ENCODE results near the gene ECM2. TPM values are rescaled to one million over a fixed set of nuclear protein-coding genes. Genes with fewer than 3 reads are reported as not detected.

ECM2 gene
- total RNA-seq, 2 donors from 2014 or later: not detected

GRCh38 chr9:92488681-92489550, 46.9 kb downstream of the ECM2 start:
- H3K36me3 Mint-ChIP-seq: no peaks in the 10 kb centered on the region
- no peak for ATAC-seq
- no peak overlapping the region for H3K27ac Mint-ChIP-seq
- no peak for DNase-seq (ENCODE audit: low spot score in 2 of 2)
- H3K9me3 Mint-ChIP-seq: no peaks in the 10 kb centered on the region

- no peak for ATAC-seq
- Mint-ChIP-seq H3K9me3 (no peaks in the 10 kb centered on the region), H3K27ac (no peak overlapping the region), H3K36me3 (no peaks in the 10 kb centered on the region)
- DNase-seq (ENCODE audit: low spot score in 2 of 2): no peak
Observed at GRCh38 chr9:92486371-92486770, 49.4 kb downstream of the ECM2 start.

- Mint-ChIP-seq H3K27ac (no peak overlapping the region), H3K9me3 (no peaks in the 10 kb centered on the region), H3K36me3 (no peaks in the 10 kb centered on the region)
- ATAC-seq (no peak), DNase-seq (ENCODE audit: low spot score in 2 of 2) (no peak)
Observed at GRCh38 chr9:92484563-92484962, 51.2 kb downstream of the ECM2 start.

- DNase-seq (ENCODE audit: low spot score in 2 of 2) (no peak), ATAC-seq (no peak)
- no peaks in the 10 kb centered on the region for H3K9me3 Mint-ChIP-seq
- H3K36me3 Mint-ChIP-seq: no peaks in the 10 kb centered on the region
- H3K27ac Mint-ChIP-seq: no peak overlapping the region
Observed at GRCh38 chr9:92483627-92484545, 51.9 kb downstream of the ECM2 start.

DNA sequence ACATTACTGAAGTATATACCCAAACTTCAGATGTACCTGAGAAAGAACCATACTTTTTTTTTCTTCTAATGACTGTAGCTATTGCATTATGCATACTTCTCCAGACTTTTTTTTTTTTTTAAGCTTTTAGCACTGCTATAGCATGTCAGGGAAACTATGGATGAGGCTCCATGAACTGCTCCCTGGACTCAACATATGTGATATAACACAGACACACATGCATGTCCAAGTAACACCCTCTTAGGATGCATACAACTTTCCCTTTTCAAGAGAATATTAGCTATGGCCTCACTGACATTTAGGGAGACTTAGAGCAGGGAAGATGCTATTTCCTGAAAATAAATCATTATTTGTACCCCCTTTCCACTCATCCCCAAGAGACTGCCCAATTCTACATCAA, 53.0 kb downstream of the ECM2 start:
- Mint-ChIP-seq H3K36me3 (no peaks in the 10 kb centered on the region), H3K27ac (no peak overlapping the region), H3K9me3 (no peaks in the 10 kb centered on the region)
- no peak for DNase-seq (ENCODE audit: low spot score in 2 of 2)
- ATAC-seq: no peak

DNA sequence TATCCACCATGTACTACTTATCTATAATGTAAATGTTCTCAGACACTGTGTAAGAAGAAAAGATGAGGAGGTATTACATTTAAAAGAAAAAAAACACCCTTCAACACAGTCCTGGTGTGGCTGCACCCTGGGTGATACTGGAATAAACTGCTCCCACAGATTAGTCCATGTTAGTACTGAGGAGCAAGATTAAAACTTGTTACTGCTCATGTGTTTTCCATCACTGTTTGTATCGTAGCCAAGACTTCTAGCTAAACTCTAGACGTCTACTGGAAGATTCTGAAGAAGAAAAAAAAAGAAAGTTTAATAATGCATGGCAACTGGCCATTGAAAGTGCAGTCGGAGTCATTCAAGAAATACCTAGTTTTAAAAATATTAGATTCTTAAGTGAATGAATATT, 53.5 kb downstream of the ECM2 start, which contains the start of gene ASPN:
Gene ASPN (minus strand): TSS at position 178 of the 400 bp plus-strand sequence.
- H3K36me3 Mint-ChIP-seq: no peaks in the 10 kb centered on the region
- ATAC-seq (no peak), DNase-seq (ENCODE audit: low spot score in 2 of 2) (no peak)
- no peak within 1 kb of the TSS for H3K27ac Mint-ChIP-seq
- no peaks in the 10 kb centered on the region for H3K9me3 Mint-ChIP-seq

- Mint-ChIP-seq H3K27ac (no peak overlapping the region), H3K9me3 (no peaks in the 10 kb centered on the region), H3K36me3 (no peaks in the 10 kb centered on the region)
- ATAC-seq (no peak), DNase-seq (ENCODE audit: low spot score in 2 of 2) (no peak)
Observed at GRCh38 chr9:92480986-92481633, 54.7 kb downstream of the ECM2 start.

- DNase-seq (ENCODE audit: low spot score in 2 of 2) (no peak), ATAC-seq (no peak)
- Mint-ChIP-seq H3K36me3 (no peaks in the 10 kb centered on the region), H3K9me3 (no peaks in the 10 kb centered on the region), H3K27ac (no peak overlapping the region)
Observed at GRCh38 chr9:92480291-92480771, 55.5 kb downstream of the ECM2 start.

GRCh38 chr9:92479346-92479745, 56.4 kb downstream of the ECM2 start:
- Mint-ChIP-seq H3K36me3 (no peaks in the 10 kb centered on the region), H3K9me3 (no peaks in the 10 kb centered on the region), H3K27ac (no peak overlapping the region)
- DNase-seq (ENCODE audit: low spot score in 2 of 2) (no peak), ATAC-seq (no peak)

GRCh38 chr9:92478783-92479182, 57.0 kb downstream of the ECM2 start:
- H3K9me3 Mint-ChIP-seq: no peaks in the 10 kb centered on the region
- DNase-seq (ENCODE audit: low spot score in 2 of 2) (no peak), ATAC-seq (no peak)
- H3K27ac Mint-ChIP-seq: no peak overlapping the region
- H3K36me3 Mint-ChIP-seq: no peaks in the 10 kb centered on the region

- Mint-ChIP-seq H3K9me3 (no peaks in the 10 kb centered on the region), H3K27ac (no peak overlapping the region), H3K36me3 (no peaks in the 10 kb centered on the region)
- ATAC-seq (peak in 1 of 2 donors; percentile 33), DNase-seq (ENCODE audit: low spot score in 2 of 2) (no peak)
Observed at GRCh38 chr9:92476962-92477361, 58.8 kb downstream of the ECM2 start.

DNA sequence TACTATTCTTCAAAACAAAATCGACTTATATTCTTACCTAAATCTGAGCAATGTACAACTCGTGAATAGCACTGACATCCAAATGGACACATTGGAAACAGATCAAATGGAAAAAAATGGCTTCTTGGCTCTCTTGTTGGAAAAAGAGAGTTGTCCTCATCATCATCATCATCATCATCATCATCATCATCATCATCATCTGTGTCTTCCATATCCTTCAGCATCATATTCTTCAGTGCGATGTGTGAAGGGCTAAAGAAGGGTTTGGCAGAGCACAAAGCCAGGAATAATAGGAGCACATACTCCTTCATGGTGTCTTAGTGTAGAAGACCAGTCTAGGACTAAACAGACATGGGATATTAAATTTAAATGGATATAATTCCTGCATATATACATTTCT, 61.2 kb downstream of the ECM2 start:
- ATAC-seq (no peak), DNase-seq (ENCODE audit: low spot score in 2 of 2) (no peak)
- Mint-ChIP-seq H3K27ac (no peak overlapping the region), H3K36me3 (no peaks in the 10 kb centered on the region), H3K9me3 (no peaks in the 10 kb centered on the region)

- ATAC-seq (no peak), DNase-seq (ENCODE audit: low spot score in 2 of 2) (no peak)
- Mint-ChIP-seq H3K36me3 (no peaks in the 10 kb centered on the region), H3K27ac (no peak overlapping the region), H3K9me3 (no peaks in the 10 kb centered on the region)
Observed at GRCh38 chr9:92468206-92468605, 67.6 kb downstream of the ECM2 start.

DNA sequence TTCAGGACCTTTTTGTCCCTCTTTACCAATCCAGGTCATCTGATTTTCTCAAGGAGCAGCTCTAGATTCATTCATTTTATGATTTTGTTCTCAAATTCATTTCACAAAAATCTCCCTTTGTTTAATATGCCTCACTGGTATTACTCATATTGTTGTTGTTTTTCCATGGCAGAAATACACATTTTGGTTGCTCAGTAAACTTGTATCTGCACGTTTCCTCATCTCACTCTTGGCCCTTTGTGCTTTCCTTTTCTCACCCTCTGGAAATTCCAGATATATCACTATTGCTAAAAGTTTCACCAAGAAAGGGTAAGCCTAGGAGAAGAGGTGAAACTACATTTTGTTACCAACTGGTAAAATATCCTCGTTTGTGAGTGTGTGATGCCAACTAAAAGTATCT, 68.3 kb downstream of the ECM2 start:
- no peaks in the 10 kb centered on the region for H3K36me3 Mint-ChIP-seq
- H3K9me3 Mint-ChIP-seq: no peaks in the 10 kb centered on the region
- DNase-seq (ENCODE audit: low spot score in 2 of 2) (no peak), ATAC-seq (no peak)
- no peak overlapping the region for H3K27ac Mint-ChIP-seq

- Mint-ChIP-seq H3K36me3 (no peaks in the 10 kb centered on the region), H3K27ac (no peak overlapping the region), H3K9me3 (no peaks in the 10 kb centered on the region)
- DNase-seq (ENCODE audit: low spot score in 2 of 2): no peak
- ATAC-seq: no peak
Observed at GRCh38 chr9:92467041-92467440, 68.7 kb downstream of the ECM2 start.

DNA sequence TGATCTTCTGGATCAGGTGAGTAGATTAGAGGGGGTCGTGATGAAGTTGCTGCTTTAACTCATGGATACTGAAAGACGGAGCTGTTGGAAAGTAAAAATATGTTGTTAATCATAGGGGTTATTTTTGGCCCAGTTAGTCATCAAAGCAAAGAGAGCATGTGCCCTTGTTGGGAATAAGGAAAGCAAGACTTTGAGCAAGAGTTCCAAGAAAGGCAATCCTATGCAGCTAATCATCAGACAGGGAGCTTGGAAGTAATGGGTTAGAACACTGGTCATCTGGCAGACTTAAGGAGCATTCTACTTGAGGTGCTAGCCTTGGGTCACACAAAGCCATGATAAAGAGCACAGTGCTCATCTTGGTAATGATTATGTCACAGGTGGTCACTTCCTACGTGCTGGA, 71.8 kb downstream of the ECM2 start:
- no peaks in the 10 kb centered on the region for H3K9me3 Mint-ChIP-seq
- no peaks in the 10 kb centered on the region for H3K36me3 Mint-ChIP-seq
- H3K27ac Mint-ChIP-seq: no peak overlapping the region
- no peak for DNase-seq (ENCODE audit: low spot score in 2 of 2)
- no peak for ATAC-seq

DNA sequence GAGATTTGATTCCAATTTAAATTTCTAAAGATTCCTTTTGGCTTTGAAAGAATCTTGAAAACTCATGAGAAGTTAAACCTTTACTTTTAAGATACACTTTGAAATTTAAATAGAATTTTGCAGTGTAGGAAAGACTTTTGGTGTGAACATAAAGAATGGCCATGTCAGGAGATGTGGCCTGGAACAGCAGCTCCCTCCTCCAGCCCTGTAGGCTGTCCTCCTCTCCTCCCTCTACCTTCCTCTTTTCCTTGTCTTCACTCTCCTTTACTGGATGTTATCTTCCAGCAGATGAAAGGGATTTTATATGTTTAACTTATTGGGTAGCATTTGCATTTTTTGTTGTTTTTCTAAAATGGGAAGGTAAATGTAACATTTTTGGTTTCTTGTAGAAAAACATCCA, 72.4 kb downstream of the ECM2 start:
- Mint-ChIP-seq H3K27ac (no peak overlapping the region), H3K36me3 (no peaks in the 10 kb centered on the region), H3K9me3 (no peaks in the 10 kb centered on the region)
- ATAC-seq (no peak), DNase-seq (ENCODE audit: low spot score in 2 of 2) (no peak)

Data from activated naive CD4-positive, alpha-beta T cell treated with anti-CD3 and anti-CD28 coated beads, Interleukin-2, amount 50 U/mL, for 72 hours (primary cell).